SU-DHL-6 (cell line): ENCODE results near the gene CC2D1A.

ENCODE experiments used
- EZH2phosphoT487 ChIP-seq: fragments of 200-600 bp; sonication (generic), shearing (Covaris generic); conservative IDR thresholded peaks from 2 replicates; pipeline ENCODE4 v1.6.1; 2018; ENCODE audit warnings: mild to moderate bottlenecking, antibody characterized with exemption, low read length, moderate library complexity, mixed read lengths
- TF ChIP-seq, protein P1 (sequence below): fragments of 200-600 bp; sonication (generic); IDR thresholded peaks from one replicate; pipeline ENCODE4 v1.5.1; 2017; ENCODE audit warnings: antibody characterized with exemption, mild to moderate bottlenecking, low read length, moderate library complexity; ENCODE audit not compliant: insufficient read depth, poor library complexity, severe bottlenecking

DNA sequence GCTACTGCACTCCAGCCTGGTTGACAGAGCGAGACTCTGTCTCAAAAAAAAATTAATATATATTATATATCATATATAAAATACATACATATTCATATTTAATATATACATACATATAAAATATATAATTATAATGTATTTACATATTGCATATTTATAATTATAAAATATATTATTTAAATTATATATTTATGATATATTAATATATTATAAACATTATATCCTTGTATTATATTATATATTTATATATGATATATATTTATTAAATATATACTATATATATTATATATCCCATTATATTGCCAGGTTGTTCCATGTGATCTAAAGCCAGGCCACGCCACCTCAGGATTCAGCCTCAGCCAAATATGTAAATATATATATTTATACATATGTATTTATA lies 9.8 kb upstream of the CC2D1A start:
- TF ChIP-seq, protein P1, sequence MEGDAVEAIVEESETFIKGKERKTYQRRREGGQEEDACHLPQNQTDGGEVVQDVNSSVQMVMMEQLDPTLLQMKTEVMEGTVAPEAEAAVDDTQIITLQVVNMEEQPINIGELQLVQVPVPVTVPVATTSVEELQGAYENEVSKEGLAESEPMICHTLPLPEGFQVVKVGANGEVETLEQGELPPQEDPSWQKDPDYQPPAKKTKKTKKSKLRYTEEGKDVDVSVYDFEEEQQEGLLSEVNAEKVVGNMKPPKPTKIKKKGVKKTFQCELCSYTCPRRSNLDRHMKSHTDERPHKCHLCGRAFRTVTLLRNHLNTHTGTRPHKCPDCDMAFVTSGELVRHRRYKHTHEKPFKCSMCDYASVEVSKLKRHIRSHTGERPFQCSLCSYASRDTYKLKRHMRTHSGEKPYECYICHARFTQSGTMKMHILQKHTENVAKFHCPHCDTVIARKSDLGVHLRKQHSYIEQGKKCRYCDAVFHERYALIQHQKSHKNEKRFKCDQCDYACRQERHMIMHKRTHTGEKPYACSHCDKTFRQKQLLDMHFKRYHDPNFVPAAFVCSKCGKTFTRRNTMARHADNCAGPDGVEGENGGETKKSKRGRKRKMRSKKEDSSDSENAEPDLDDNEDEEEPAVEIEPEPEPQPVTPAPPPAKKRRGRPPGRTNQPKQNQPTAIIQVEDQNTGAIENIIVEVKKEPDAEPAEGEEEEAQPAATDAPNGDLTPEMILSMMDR: no peak
- TF ChIP-seq EZH2phosphoT487: no peak
